ENCODE results near the gene LTA4H.

Gene LTA4H

GRCh38 chr12:96033549-96034389, 1.6 kb downstream of the LTA4H start:
- DNase-seq, result no peak

DNA sequence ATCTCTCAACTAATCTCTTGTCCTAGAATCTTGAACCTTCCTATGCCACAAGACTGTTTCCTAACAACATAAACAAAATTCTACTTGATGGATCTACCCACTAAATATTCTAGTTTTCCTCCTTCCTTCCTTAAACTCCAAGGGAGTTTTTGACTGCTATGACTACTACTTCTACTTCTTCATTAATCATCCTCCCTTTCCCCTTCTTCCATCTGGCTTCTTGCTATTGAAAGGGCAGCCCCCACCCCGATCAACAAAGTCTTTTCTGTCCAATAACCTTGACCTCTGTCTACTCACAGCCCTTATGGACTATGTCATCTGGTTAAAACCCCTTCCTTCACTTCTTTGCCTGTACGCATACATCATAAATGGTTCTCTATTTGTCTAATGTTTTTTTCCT, 5.6 kb downstream of the LTA4H start:
- DNase-seq, result no peak

GRCh38 chr12:96028538-96028937, 6.8 kb downstream of the LTA4H start:
- peak; percentile 31 for DNase-seq

DNA sequence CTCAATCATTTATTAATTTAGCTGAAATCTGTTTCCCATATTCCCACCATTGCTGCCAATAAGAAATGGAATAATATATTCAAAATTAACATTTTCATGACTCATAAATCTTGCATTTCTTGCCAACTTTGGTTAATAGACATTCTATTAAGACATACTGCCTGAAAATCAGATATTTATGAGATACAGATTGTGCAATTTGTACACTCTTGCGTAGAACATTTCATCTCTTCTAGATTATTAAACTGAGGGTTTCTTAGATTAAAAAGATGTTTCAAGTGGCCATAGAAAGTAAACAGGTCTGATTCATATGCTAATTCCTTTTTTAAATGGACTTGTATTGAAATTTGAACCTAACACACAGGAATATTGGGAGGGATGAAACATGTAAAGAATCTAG, 9.1 kb downstream of the LTA4H start:
- DNase-seq, result no peak

DNA sequence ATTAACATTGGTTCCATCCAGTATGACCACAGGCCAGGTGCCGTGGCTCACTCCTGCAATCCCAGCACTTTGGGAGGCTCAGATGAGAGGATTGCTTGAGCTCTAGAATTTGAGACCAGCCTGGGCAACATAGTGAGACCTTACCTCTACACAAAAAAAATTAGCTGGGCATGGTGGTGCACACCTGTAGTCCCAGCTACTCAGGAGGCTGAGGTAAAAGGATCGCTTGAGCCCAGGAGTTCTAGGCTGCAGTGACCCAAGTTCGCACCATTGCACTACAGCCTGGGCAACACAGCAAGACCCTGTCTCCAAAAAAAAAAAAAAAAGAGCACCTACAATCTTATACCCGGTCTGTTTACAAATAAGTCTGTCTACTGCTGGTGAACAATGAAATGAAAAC, 9.9 kb downstream of the LTA4H start:
- no peak for DNase-seq

- no peak for DNase-seq
These were observed 14.9 kb downstream of the LTA4H start for GRCh38 chr12:96020314-96021003.

- no peak for DNase-seq
These were observed 19.7 kb downstream of the LTA4H start for GRCh38 chr12:96015672-96016071.

GRCh38 chr12:96014943-96015599, 20.3 kb downstream of the LTA4H start:
- no peak for DNase-seq

DNA sequence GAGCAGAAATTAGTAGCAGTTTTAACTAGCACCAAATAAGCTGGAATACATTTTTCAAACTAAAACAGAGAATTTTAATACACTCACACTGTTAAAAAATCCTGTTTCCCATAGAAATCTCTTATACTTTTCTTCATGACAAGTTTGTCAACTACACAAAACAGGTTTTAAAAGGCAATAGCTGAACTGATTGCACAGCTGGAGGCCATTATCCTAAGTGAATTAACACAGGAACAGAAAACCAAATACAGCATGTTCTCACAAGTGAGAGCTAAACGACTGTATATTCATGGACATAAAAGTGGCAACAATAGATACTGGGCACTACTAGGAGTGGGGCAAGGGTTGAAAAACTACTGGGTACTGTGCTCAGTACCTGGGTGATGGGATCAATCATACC, 27.7 kb downstream of the LTA4H start:
- no peak for DNase-seq

GRCh38 chr12:96006727-96007126, 28.7 kb downstream of the LTA4H start:
- no peak for DNase-seq

- no peak for DNase-seq
These were observed 34.5 kb downstream of the LTA4H start for GRCh38 chr12:96000858-96001257.

- no peak for DNase-seq
These were observed 35.9 kb downstream of the LTA4H start for GRCh38 chr12:95999484-95999883.

DNA sequence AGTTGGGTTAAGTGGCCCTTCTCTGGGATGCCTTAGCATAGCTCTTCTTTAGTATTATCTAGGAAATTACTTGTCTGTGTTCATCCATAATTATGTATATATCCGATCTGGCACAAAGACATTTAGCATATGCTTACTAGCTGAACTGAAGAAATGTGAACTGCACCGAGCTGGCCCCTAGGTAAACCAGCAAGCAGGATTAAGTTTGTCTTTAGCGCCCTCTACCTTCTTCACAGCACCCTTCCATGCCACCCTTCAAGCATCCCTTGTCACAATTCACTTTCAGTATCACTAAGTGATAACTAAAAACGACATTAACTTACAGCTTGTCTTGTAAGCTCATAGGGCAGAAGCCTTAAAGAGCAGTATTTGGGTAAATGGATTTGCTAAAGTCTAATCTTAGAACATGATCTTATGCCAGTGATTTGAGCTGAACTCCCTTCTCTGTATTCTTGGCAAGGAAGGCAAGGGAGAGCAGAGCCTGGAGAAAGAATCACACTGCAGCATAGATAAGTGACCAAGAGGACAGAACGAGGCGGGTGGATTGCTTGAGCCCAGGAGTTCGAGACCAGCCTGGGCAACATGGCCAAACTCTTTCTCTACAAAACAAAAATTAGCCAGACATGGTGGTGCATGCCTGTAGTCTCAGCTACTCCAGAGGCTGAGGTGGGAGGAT, 36.6 kb downstream of the LTA4H start:
- DNase-seq, result peak; percentile 88

DNA sequence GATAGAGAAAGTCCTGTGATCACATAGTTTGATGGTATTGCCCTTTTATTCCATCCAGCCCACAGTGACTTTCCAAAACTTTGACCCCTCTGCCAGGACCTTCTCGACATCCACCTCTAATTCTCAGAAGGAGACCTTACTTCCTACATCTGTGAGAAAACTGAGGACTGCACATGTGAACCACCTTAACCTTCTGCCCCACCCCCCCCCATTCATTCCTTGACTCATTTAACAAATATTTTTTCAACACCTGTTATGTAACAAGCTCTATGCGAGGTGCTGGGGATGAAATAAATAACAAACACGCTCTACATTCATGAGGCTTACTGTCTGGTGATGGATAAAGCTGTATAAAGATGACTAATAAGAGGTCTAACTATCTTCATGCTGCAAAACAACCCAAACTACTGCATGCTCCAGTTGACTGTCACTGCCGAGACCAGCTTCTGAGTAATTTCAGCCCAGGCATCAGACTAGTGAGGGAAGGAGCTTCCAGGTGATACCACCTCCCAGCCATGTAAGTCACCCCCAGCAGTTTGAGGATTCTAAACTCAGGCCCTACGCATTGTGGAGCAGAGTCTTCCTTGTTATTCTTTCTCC, 37.4 kb downstream of the LTA4H start:
- DNase-seq, result peak; percentile 65

- no peak for DNase-seq
These were observed 38.1 kb downstream of the LTA4H start for GRCh38 chr12:95997276-95997675.

DNA sequence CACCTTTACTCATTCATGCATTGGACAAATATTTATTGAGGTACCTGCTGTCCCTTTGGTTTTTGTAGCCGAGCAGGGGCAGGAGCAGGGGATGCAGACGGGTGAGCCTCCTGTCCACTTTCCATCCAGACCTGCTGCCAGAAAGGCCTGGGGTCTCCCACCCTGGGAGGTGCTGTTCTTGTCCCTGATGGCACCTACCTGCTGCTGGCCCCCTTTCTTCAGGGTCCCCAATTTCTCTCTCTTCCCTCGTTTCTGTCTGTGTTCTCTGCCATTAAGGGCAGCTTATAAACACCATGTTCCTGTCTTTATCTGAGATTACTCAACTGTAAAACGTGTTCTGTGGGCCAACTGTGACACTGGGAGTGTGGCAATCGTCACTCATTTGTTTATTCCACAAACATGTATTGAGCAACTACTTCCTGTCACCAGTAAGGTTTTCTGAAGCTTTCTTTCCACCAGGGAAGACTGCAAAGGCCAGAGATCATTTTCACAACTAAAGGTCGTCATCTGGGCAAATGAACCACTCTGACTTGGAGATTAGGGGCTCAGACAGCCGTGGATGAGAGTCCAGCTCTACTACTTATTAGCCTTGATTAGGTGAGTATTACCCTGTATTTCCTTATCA, 39.2 kb downstream of the LTA4H start, which contains the start of gene HAL:
Gene HAL (minus strand): TSS at position 311 of the 625 bp plus-strand sequence. CDS start 434 bp downstream, outside the sequence.
- peak; percentile 17 for DNase-seq

DNA sequence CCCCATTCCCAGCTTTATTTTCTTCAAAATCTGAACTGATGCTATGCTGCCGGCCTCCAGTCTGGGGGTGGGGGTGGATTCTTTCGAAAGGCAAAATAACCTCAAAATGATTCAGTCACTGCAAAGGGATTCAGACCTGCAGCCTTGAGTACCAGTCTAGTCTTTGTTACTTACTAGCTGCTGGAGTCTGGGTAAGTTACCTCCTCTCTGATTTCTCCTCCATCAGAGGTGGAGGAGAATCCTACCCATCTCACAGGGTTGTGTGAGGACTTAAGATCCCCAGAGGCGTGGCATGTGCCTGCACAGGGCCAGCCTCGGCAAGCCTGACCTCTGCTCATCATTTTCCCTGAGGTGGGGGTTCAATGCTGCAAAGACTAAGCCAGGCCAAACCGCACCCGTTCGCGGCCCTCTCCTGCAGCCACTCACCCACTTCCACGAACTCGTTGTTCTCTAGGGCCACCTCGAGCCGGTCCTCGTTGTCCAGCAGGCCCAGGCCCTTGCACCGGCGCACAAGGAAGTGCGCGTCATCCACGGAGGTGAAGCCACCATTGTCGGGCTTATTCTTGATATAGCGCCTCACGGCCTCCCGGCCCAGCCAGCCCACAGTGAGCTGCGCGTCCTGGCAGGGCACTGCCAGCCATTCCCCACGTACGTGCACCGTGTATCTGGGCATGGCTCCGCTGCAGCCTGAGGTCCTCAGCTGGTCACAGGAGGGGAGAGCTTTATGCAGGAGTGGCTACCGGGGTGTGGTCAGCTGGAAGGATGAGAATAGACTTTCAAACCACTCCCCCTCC, 40.0 kb downstream of the LTA4H start:
- no peak for DNase-seq

- no peak for DNase-seq
These were observed 40.9 kb downstream of the LTA4H start for GRCh38 chr12:95994476-95994875.

GRCh38 chr12:95993907-95994306, 41.5 kb downstream of the LTA4H start:
- DNase-seq, result no peak

DNA sequence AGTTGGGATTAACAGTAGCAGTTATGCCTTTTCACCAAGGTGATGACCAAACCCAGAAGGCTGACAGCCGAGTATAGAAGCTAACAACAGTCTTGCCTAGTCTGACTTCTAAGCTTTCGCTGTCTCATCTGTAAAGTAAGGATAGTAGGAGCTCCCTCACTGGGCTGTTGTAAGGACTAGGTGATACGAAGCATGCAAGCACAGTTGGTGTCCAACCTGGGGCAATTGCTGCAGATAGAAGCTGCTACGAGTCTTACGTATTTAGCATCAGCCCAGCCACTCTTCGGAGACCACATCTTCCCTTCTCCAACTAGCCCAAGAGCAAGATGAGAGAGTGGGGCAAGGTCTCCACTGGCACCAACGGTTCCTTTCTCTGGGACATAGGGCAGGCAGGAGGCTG, 45.3 kb downstream of the LTA4H start:
- DNase-seq, result no peak

DNA sequence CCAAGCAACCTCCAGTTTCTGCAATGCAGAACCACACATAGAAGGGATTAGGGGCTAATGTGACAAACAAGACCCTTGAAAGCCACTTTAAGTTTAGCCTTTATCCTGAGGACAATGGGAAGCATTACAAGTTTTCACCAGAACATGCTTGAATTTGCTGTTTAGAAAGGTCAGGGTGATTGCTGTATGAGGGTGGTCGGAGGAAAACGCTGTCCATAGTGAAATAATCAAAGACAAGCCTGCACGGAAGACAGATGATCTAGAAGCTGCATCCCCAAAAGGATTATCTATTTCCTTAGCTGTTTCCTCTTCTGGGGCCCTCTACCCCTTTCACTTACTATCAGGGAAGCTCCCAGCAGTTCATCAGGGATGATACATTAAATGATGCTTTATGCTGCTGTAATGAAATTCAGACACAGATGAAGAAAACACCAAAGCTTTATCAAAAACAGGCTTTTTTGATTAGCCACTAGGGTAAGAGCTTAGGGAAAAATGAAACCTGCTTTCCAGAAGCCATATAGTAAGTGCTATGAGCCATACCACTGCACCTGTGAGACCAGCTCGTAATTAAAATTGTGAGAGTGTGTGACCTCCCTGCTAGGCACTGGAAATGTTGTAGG, 45.8 kb downstream of the LTA4H start:
- DNase-seq, result no peak

All from activated CD4-positive, alpha-beta T cell treated with anti-CD3 and anti-CD28 coated beads, Interleukin-2, amount 50 U/mL, for 16 hours (primary cell).